Fibroblast of peridontal ligament (primary cell): ENCODE measurements around the gene ABCG2.

Source experiments
- DNase-seq: peaks from one replicate; pipeline ENCODE4 v3.0.0-alpha.2; 2010; ENCODE audit errors: extremely low read depth

ABCG2 gene

DNA sequence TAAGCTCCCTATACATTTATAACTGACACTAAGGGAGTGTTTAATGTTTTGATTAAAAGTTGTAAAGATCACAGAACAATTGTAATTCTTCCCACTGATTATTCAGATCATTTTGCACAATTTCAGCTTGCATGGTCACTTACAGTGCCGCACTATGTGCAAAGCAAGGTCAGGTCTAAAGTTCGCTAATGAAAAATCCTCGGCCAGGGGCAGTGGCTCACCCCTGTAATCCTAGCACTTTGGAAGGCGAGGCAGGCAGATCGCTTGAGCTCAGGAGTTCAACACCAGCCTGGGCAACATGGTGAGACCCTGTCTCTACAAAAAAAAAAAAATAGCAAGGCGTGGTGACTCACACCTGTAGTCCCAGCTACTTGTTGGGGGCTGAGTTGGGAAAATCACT, 94.0 kb downstream of the ABCG2 start:
- DNase-seq = no peak

DNA sequence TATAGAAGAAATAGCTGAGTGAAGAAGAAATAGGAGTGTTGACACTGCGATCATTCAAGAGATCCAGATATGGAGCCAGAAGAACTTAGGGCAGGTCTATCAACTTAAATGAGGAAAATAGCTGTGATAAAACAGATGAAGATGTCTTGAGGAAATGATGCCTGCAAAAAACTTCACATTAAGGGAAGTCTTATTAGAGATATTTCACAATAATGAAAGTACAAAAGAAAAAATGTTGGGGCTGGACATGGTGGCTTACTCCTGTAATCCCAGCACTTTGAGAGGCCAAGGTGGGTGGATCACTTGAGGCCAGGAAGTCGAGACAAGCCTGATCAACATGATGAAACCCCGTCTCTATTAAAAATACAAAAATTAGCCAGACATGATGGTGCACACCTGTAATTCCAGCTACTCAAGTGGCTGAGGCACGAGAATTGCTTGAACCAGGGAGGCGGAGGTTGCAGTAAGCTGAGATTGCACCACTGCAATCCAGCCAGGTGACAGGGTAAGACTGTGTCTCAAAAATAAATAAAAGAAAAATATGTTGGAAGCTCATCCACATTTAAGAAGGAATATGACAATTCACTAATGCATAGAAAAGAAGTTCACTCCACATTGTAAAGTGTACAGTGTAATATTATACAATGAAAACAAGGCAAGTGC, 94.7 kb downstream of the ABCG2 start:
- no peak for DNase-seq

DNA sequence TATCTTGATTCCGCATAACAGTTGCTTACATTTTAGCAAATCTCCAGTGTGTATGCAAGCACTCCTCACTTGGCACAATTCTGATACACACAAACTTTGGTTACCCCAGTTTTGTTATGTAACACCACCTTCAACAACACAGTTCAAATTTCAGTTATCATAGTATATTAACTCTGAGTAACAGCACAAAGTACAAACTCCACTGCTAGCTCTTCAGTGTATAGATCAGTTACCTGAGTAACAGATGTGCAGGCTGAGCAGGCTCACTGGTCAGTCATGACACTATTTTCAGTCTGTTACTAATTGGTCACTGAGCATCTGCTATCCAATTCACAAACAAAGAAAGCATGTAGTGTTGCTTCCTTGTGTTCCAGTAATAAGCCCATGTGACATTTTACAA, 95.6 kb downstream of the ABCG2 start:
- no peak for DNase-seq

DNA sequence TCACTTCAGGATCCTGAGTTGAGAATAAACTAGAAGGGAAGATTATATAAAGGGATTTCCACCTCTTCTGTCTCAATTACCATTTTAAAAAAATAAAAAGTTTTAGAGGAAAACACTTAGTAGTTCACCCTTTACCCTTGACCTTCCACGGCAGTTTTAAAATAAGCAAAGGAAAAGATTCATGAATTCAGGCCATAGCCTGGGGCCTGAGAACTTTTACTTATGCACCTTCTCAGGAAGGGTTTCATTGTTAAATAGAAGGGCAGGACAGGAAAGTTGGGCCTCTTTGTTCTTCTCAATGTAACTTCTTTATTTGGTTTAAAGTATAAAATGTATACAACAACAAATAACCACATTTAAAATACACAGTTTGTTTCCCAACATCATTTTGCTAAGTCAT, 96.1 kb downstream of the ABCG2 start:
- no peak for DNase-seq

DNA sequence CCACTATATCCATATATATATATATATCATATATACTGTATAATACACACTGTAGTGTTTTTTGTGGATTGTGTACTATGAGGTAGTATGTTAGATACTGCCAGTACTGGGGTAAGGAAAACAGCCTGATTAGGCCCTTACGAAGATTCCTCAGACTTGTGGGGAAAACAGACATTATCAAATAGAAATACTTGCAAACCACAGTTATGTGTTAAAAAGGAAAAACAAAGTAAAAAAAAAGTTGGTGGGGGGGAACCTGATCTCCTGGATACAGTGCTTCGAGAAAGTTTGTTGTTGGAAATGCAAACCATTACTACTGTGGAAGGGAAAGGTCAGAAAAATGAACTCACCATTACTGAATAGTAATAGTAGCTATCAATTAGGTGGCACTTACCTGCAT, 98.0 kb downstream of the ABCG2 start:
- no peak for DNase-seq

DNA sequence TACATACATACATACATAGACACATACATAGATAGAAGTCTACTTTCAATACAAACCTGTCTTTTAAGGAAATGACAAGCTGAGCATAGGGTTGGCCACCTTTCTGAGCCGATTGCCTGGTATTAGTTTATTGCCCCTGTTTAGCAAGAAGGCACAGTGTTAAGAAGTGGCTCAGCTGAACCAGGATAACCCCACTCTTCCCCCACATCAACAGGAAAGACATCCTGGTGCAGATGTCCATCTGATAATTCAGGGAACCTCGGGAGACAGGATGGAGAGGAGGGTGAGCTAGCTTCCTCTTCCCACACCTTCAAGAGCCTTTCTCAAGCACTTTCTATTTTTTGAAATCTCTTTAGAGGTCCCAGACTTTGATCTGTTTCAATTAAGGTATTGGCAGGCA, 98.7 kb downstream of the ABCG2 start:
- no peak for DNase-seq

DNA sequence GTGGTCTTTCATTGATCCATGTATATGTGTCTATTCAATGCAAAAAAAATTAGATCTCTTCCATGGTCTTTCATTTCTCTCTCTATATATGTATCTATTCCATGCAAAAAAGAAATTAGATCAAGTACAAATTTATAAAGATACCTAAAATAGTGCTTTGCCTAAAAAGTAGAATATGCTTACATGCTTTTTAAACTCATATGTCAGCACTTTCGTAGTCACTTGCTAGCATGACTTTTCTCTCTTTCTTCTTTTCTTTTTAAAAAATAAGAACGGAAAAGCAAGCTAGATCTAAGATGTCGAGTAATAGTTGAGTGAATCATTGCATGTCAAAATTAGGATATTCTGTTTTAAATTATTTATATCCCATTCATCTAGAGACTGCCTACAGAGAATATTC, 100.1 kb downstream of the ABCG2 start:
- no peak for DNase-seq

DNA sequence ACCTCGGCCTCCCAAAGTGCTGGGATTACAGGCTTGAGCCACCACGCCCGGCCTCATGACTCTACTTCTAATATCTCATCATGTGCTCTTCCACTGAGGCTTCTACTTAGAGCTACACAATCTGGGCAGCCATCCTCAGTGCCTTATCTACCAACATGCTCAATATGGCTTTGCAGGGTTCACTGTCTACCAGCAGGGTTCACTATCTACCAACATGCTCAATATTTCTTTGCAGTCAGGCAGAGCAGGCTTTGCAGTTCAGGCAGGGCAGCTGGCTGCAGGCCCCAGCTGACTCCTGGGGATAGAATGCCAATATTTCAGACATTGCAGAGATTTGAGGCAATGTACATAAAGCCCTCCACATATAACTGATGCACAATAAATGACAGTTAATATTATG, 103.5 kb downstream of the ABCG2 start:
- DNase-seq = peak; percentile 77

DNA sequence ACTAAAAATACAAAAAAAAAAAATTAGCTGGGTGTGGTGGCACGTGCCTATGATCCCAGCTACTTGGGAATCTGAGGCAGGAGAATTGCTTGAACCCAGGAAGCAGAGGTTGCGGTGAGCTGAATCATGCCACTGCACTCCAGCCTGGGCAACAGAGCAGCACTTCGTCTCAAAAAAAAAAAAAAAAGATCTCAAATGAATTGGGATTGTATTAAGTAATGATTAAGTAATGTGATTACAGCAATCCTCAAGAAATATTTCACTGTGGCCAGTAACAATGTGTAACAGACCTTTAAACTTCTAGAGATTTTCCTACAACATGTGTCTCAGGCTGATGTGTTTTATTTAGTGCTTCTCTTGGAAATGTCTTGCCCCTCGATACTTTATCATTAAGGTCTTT, 104.2 kb downstream of the ABCG2 start:
- DNase-seq = no peak

DNA sequence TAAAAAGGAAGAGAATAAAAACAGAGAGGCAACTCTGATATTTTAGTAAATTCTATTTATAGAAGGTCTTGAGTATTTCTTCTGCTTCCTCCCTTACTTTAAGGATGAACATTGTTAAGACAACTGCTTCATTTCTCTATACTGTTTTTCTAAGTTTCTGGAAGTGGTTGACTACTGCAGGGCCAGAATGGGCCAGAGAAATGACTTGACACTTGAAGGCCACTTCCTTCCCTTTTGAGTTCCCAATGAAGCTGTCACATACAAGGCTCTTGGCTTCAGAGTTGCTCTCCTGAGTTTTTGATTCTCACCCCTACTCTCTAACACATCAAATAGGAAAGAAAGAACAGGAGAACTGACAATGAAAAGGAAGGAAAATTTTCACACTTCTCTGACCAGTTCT, 113.4 kb downstream of the ABCG2 start:
- no peak for DNase-seq

DNA sequence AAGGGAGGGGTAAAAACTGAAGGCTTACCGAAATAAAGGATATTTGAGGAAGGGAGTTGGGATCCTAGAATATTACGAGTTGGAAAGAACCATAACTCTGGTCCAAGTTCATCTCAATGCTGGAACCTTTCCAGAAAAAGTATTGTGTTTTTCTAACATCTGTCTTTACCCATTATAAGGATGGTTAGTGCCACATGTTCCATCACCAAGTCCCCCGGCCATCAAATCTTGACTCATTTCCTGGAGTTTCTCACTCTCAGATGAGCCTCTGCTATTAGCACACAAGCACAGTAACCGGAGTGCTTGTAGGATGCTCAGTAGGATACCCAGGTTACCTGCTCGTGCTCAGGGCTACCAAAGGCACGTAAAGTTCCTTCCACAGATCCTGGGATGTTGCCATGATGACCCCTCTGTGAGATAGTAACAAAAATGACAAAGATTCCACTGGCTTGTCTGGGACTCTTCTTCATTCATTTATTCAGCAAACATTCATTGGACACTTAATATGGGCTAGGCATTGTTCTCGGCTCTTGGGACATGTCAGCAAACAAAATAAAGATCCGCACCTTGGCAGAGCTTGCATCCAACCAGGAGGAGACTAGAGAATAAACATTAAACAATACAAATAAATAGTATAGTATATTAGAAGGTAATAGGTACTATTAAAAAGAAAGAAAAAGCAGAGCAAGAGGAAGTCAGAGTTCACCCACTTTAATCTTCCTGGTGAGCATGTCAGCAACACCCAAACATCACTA, 114.7 kb downstream of the ABCG2 start:
- DNase-seq = no peak

DNA sequence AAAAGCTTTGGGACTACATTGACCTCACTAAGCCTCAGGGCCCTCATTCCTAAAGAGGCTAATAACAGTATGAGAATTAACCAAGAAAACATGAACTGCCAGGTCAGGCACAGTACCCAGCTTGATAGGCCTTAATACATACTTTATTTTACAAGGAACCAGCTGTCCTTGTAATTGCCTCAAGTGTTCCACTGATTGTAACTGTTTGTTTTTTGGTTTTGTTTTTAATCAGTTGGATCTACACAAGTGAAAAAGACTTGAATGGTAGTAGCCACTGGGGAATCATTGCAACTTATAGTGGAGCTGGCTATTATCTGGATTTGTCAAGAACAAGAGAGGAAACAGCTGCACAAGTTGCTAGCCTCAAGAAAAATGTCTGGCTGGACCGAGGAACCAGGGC, 115.4 kb downstream of the ABCG2 start:
- DNase-seq = no peak

DNA sequence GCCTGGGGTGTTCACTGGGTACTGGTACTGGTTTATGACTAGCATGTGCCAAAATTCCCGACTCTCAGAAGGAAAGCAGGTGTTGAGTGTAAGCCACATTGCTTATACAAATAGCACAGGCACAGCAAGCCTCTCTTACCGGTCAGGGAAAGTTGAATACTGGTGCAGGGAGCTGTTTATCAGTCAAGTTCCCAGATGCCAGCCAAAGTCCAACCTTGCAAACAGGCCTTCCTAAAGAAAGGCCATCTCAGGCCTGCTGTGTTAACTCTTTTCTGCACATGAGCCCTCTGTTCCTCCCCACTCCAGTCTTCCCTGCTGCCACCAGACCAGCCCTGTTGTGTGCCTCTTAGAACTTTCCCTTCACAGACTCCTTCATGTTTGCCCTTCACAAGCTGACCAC, 116.8 kb downstream of the ABCG2 start:
- no peak for DNase-seq

DNA sequence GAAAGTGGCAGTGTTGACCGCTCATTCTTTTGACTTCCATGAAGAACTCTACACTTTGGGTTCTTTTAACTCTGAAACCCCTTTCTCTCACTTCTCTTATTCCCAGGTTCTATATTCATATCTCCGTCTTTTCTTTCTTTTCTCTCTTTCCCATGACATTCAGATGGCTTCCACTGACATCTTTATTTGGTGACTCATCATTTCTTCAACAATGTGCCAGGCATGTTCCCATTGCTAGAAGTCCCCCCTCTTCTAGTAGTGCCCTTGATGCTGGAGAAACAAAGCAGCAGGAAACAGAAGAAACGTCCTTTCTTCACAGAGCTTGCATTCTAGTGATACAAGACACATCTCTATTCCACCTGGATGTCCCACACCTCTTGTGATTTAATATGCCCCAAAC, 117.7 kb downstream of the ABCG2 start:
- no peak for DNase-seq
